Transverse colon (tissue), 3 donors: Measurements from ENCODE around the gene HSPA4.
"Not testable (repeated sequence)": the region's sequence is repeated elsewhere in the genome, so short reads cannot be mapped to it uniquely, and the experiment has no call there.

Experiments used
- CTCF ChIP-seq, 5 experiments: fragments of 200-600 bp in 3 of 5; fragments of 450-650 bp in 2 of 5; sonication (generic) in 3 of 5; IDR thresholded peaks; 1 replicate in 2 of 5; 2 replicates in 3 of 5; pipeline ENCODE4 v1.5.1; 2016 to 2017; ENCODE audit warnings: antibody characterized with exemption in 5 of 5, inconsistent platforms in 3 of 5, mild to moderate bottlenecking in 2 of 5, moderate library complexity in 1 of 5
- EP300 ChIP-seq: sonication (generic); formaldehyde crosslinking; IDR thresholded peaks from one replicate; pipeline ENCODE4 v1.6.1; 2017; ENCODE audit warnings: antibody characterized with exemption, low read depth

- not testable (repeated sequence) for TF ChIP-seq CTCF (IDR thresholded peaks at IDR 0.05); EP300
Measured at GRCh38 chr5:133085171-133085570, 33.4 kb downstream of the HSPA4 start.
